K562 (cell line): ENCODE measurements around the gene AUNIP. TPM values are rescaled to one million over a fixed set of nuclear protein-coding genes. Genes with fewer than 3 reads are reported as not detected.
A peak's percentile ranks its signal among the peaks of the same experiment; 100 is the strongest.

Experiments
- ATAC-seq: fragments of 200-7000 bp; cut with Tn5 transposase; 3 replicates; pipeline ENCODE4 v1.9.1; 2020; ENCODE audit warnings: moderate library complexity
- BruUV-seq: library from RNA; stranded (reverse); fragments of 400-500 nt; replicated peaks from 2 replicates; lab custom pipeline; 2021; lab: Mats Ljungman, UMichigan
- CTCF ChIA-PET: fragments of 300-600 bp; formaldehyde crosslinking; extraction: SDS; loops from one replicate; lab custom pipeline; 2021; ENCODE audit warnings: low intra/inter-chr PET ratio; lab: Yijun Ruan, JAX
- POLR2A ChIA-PET: fragments of 300-600, 350-650 bp; sonication (Branson Sonifier 250); formaldehyde crosslinking; extraction: SDS; loops from one replicate; lab custom pipeline; 2021; ENCODE audit warnings: antibody characterized with exemption, inconsistent platforms; lab: Yijun Ruan, JAX
- DNase-seq, 4 experiments: peaks; one replicate each; pipeline versions ENCODE4 v3.0.0 to v3.0.0-alpha.2; 2011 to 2018; ENCODE audit warnings: low spot score in 3 of 4, mixed read lengths in 3 of 4; ENCODE audit errors: extremely low read depth in 1 of 4
- FAIRE-seq: peaks from 2 replicates; lab custom pipeline; 2011; peaks lifted over from hg19 to GRCh38; lab: Jason Lieb, UNC
- H2AFZ ChIP-seq: 2 replicates; pipeline ENCODE4 v1.6.0; 2011; ENCODE audit warnings: low read depth, low read length, control low read depth, inconsistent platforms
- H3K27ac ChIP-seq: fragments of 200-600 bp; 3 replicates; pipeline ENCODE4 v1.8.0; 2011; ENCODE audit warnings: low read depth, mild to moderate bottlenecking, control low read depth, inconsistent platforms, low read length, moderate library complexity, mixed read lengths; ENCODE audit errors: extremely low read depth
- H3K27me3 ChIP-seq, 2 experiments: fragments of 300-600 bp in 1 of 2; 2 replicates in 1 of 2; 3 replicates in 1 of 2; pipeline versions ENCODE4 v1.6.0 to v1.8.0; 2011; ENCODE audit warnings: inconsistent platforms in 2 of 2, low read length in 2 of 2, mild to moderate bottlenecking in 1 of 2, mixed read lengths in 1 of 2, moderate library complexity in 1 of 2; ENCODE audit not compliant: control insufficient read depth in 2 of 2, insufficient read depth in 2 of 2
- H3K36me3 ChIP-seq: fragments of 300-600 bp; 3 replicates; pipeline ENCODE4 v1.8.0; 2011; ENCODE audit warnings: mild to moderate bottlenecking, low read length, inconsistent platforms; ENCODE audit not compliant: control insufficient read depth, insufficient read depth
- H3K4me1 ChIP-seq, 2 experiments: fragments of 200-600 bp in 1 of 2; replicated peaks in 1 of 2; 2 replicates in 1 of 2; 3 replicates in 1 of 2; pipeline versions ENCODE4 v1.5.1 to v1.8.0; 2011; ENCODE audit warnings: inconsistent platforms in 2 of 2, low read length in 2 of 2, mild to moderate bottlenecking in 1 of 2, mixed read lengths in 1 of 2, moderate library complexity in 1 of 2; ENCODE audit not compliant: control insufficient read depth in 2 of 2, insufficient read depth in 2 of 2
- H3K4me2 ChIP-seq: 2 replicates; pipeline ENCODE4 v1.6.1; 2011; ENCODE audit warnings: low read length, control low read depth, inconsistent platforms, mixed read lengths; ENCODE audit not compliant: insufficient read depth
- H3K4me3 ChIP-seq: fragments of 200-600 bp; sonication (generic), shearing (Covaris generic); 2 replicates; pipeline ENCODE4 v1.5.1; 2016; ENCODE audit warnings: control low read depth, inconsistent platforms
- H3K79me2 ChIP-seq: fragments of 200-600 bp; 3 replicates; pipeline ENCODE4 v1.8.0; 2011; ENCODE audit warnings: low read length, inconsistent platforms; ENCODE audit not compliant: control insufficient read depth, insufficient read depth
- H3K9ac ChIP-seq, 2 experiments: 2 replicates each; pipeline versions ENCODE4 v1.6.0 to v1.6.1; 2011; ENCODE audit warnings: low read depth in 2 of 2, low read length in 2 of 2, control low read depth in 1 of 2, inconsistent platforms in 1 of 2, mild to moderate bottlenecking in 1 of 2, mixed read lengths in 1 of 2; ENCODE audit not compliant: insufficient read depth in 1 of 2
- H3K9me1 ChIP-seq: one replicate; pipeline ENCODE4 v1.6.0; 2011; ENCODE audit warnings: inconsistent platforms, mild to moderate bottlenecking, low read length, moderate library complexity; ENCODE audit not compliant: control insufficient read depth, insufficient read depth
- H3K9me3 ChIP-seq: replicated peaks from 2 replicates; pipeline ENCODE4 v1.5.1; 2011; ENCODE audit warnings: low read depth, low read length, inconsistent platforms; ENCODE audit not compliant: control insufficient read depth, insufficient read depth
- H4K20me1 ChIP-seq: replicated peaks from 2 replicates; pipeline ENCODE4 v1.6.1; 2011; ENCODE audit warnings: low read length, inconsistent platforms, mixed read lengths; ENCODE audit not compliant: control insufficient read depth, insufficient read depth
- ARID2 ChIP-seq: fragments of 450-650 bp; IDR thresholded peaks from 2 replicates; pipeline ENCODE4 v1.6.1; 2017; ENCODE audit warnings: antibody characterized with exemption, mild to moderate bottlenecking
- CBFA2T3 ChIP-seq: fragments of 450-650 bp; IDR thresholded peaks from 2 replicates; pipeline ENCODE4 v1.6.1; 2017
- CXXC5 ChIP-seq: fragments of 250-450 bp; sonication (Bioruptor Pico); IDR thresholded peaks from 2 replicates; pipeline ENCODE4 v1.8.0; 2022; ENCODE audit warnings: inconsistent platforms, mild to moderate bottlenecking, moderate library complexity
- DPF2 ChIP-seq: fragments of 450-650 bp; IDR thresholded peaks from 2 replicates; pipeline ENCODE4 v1.6.1; 2016
- EP400 ChIP-seq: fragments of 450-650 bp; IDR thresholded peaks from 2 replicates; pipeline ENCODE4 v1.6.1; 2017; ENCODE audit warnings: antibody characterized with exemption, mild to moderate bottlenecking, moderate library complexity
- GABPB1 ChIP-seq: sonication (generic); formaldehyde crosslinking; IDR thresholded peaks from 2 replicates; pipeline ENCODE4 v1.8.0; 2022; ENCODE audit warnings: mild to moderate bottlenecking, missing genetic modification reagents
- GTF2E2 ChIP-seq: fragments of 200-800 bp; sonication (Bioruptor generic); IDR thresholded peaks from 2 replicates; pipeline ENCODE4 v1.6.1; 2016; ENCODE audit warnings: missing genetic modification characterization, missing compliant biosample characterization
- IFI16 ChIP-seq: fragments of 250-450 bp; sonication (Bioruptor Pico); IDR thresholded peaks from 2 replicates; pipeline ENCODE4 v2.1.2; 2022; ENCODE audit warnings: mild to moderate bottlenecking, inconsistent platforms
- MAZ ChIP-seq, 2 experiments: fragments of 450-650 bp in 1 of 2; sonication (generic) in 1 of 2; formaldehyde crosslinking; IDR thresholded peaks in 1 of 2; conservative IDR thresholded peaks in 1 of 2; 2 replicates each; pipeline versions ENCODE4 v1.4.0 to v1.5.0; 2020; ENCODE audit warnings: mild to moderate bottlenecking in 1 of 2, missing genetic modification reagents in 1 of 2
- MTF1 ChIP-seq: fragments of 250-450 bp; sonication (Bioruptor Pico); IDR thresholded peaks from 2 replicates; pipeline ENCODE4 v1.9.0; 2021; ENCODE audit warnings: moderate library complexity, mild to moderate bottlenecking, inconsistent platforms, borderline replicate concordance
- NR3C1 ChIP-seq: sonication (generic); formaldehyde crosslinking; IDR thresholded peaks from 2 replicates; pipeline ENCODE4 v1.8.1; 2022; ENCODE audit warnings: missing genetic modification reagents
- PRPF4 ChIP-seq: fragments of 200-400 bp; formaldehyde crosslinking; IDR thresholded peaks from one replicate; pipeline ENCODE4 v1.6.1; 2017; ENCODE audit warnings: low read length, low read depth, mild to moderate bottlenecking; ENCODE audit not compliant: insufficient read depth, poor library complexity, severe bottlenecking
- SMARCA4 ChIP-seq: fragments of 450-650 bp; IDR thresholded peaks from 2 replicates; pipeline ENCODE4 v1.6.1; 2016
- ZFP36 ChIP-seq: fragments of 150-350 bp; IDR thresholded peaks from 2 replicates; pipeline ENCODE4 v1.6.1; 2018; ENCODE audit warnings: low read length, low read depth; ENCODE audit not compliant: partially characterized antibody
- ZNF282 ChIP-seq: sonication (generic); formaldehyde crosslinking; IDR thresholded peaks from 2 replicates; pipeline ENCODE4 v1.8.1; 2023; ENCODE audit warnings: missing genetic modification reagents
- WGBS: fragments of 100-300 bp; shearing (Covaris generic); methylation state at CpG from one replicate; pipeline ENCODE4 v1.1.6; 2016; ENCODE audit warnings: low coverage, mixed read lengths; ENCODE audit not compliant: insufficient coverage; ENCODE audit errors: missing lambda C conversion rate; 5-methylcytosine and 5-hydroxymethylcytosine counted together
- in situ Hi-C: fragments of 300-500 bp; cut with MboI; formaldehyde crosslinking; loops from 4 replicates; pipeline ENCODE4 v1.15.0; 2018; ENCODE audit warnings: inconsistent platforms, mixed read lengths
- intact Hi-C: fragments of 100-400 bp; cut with micrococcal nuclease; formaldehyde crosslinking; loops from 2 replicates; pipeline ENCODE4 v1.14.2; 2022
- polyA plus RNA-seq, 8 experiments: library from polyadenylated mRNA; depleted of rRNA in 4 of 8; stranded (reverse) in 5 of 8; unstranded in 3 of 8; fragments of >200 nt; fragmentation: Nextera tagmentation in 2 of 8; fragmentation: Illumina TruSeq in 1 of 8; extraction: Ambion mirVana in 2 of 8; extraction: Trizol in 1 of 8; gene quantifications; 2 replicates each; pipeline versions ENCODE4 v1.2.1 to v1.2.3, GENCODE V29; 2011 to 2014; ENCODE audit warnings: inconsistent platforms in 1 of 8, missing spikeins in 1 of 8
- total RNA-seq, 7 experiments: library from RNA; depleted of rRNA in 6 of 7; stranded (reverse); fragments of >200 nt in 6 of 7; fragmentation: Illumina TruSeq in 2 of 7; extraction: Trizol in 2 of 7; gene quantifications; 2 replicates each; pipeline versions ENCODE4 v1.2.1 to v1.2.3, GENCODE V29; 2011 to 2021; ENCODE audit warnings: low replicate concordance in 1 of 7
- TF ChIP-seq, protein P1 (sequence below): fragments of 450-650 bp; formaldehyde crosslinking; IDR thresholded peaks from 2 replicates; pipeline ENCODE4 v1.4.0; 2020; ENCODE audit warnings: mild to moderate bottlenecking, moderate library complexity
- TF ChIP-seq, protein P2 (sequence below), 2 experiments: fragments of 250-450 bp in 1 of 2; fragments of 450-650 bp in 1 of 2; sonication (Bioruptor Pico) in 1 of 2; IDR thresholded peaks; 2 replicates each; pipeline versions ENCODE4 v1.6.1 to v1.8.0; 2016 to 2021; ENCODE audit warnings: mild to moderate bottlenecking in 2 of 2, moderate library complexity in 2 of 2, missing compliant biosample characterization in 1 of 2, missing genetic modification characterization in 1 of 2
- TF ChIP-seq, protein P3 (sequence below): fragments of 250-450 bp; sonication (Bioruptor Pico); IDR thresholded peaks from 2 replicates; pipeline ENCODE4 v1.5.0; 2020; ENCODE audit warnings: mild to moderate bottlenecking

Gene AUNIP
- total and polyA plus RNA-seq, 9 of the 15 experiments (the other 6 are each of a cell fraction or from before 2014, with no cell fraction given) = 12.1 to 53.8 (median 47.1) TPM

DNA sequence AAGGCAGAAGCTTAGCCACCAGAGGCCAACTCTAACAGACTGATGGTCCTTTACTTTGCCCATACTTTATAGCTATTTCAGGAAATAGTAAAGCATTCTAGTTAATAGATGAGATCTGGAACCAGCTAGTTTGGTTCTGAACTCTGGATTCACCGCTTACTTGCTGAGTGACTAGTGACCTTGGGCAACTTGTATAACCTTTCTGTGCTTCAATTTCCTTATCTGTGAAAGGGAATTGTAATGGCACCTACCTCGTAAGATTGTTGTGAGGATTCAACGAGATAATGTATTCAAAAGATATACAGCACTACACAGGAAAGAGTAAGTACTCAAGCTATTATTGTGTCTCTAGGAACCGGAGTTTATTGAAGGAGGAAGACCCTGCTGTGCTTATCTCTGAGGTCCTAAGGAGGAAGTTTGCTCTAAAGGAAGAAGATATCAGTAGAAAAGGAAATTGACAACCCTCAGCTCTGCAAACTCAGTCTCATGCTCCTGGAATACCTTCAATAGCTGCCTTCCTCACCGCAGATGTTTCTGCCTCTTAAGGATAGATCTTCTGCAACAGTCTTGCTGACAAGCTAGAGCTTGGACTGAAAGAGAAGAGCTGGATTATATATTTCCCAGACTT, 27.6 kb downstream of the AUNIP start:
- intact Hi-C loops (no loop called here), in situ Hi-C loops (no loop called here)
- Histone ChIP-seq H3K27me3 (no peaks in the 10 kb centered on the region), H2AFZ (no peak overlapping the region), H3K9ac (no peak overlapping the region; a peak in 1 of 4 replicates), H3K4me1 (peaks cover 10 to 25% of the 10 kb centered on the region in 2 experiments; a peak in 4 of 5 replicates), H3K79me2 (peaks cover 40% of the 10 kb centered on the region), H3K9me3 (no peaks in the 10 kb centered on the region), H3K27ac (peak overlapping the region; percentile 31; the same call in 2 of the 3 replicates), H4K20me1 (peaks cover 12% of the 10 kb centered on the region; the same call in 1 of the 2 replicates), H3K4me3 (no peak overlapping the region), H3K4me2 (0 out of 2 replicates have a peak overlapping the region, but pooled peaks have one; percentile 5), H3K36me3 (peaks cover 98% of the 10 kb centered on the region), H3K9me1 (no peaks in the 10 kb centered on the region)
- POLR2A ChIA-PET = interaction anchor here (0.6 to 11.2 kb wide), 13 partner anchors 11 to 626 kb away, joined by 3 to 108 read pairs (median 3); partner anchors contain the start of genes MTFR1L and PAQR7
- DNase-seq (peak in 2 of 4 experiments; percentile 43 to 63), FAIRE-seq (peak; percentile 56), ATAC-seq (peak; percentile 43)
- CTCF ChIA-PET = interaction anchor here (0.6 kb wide), 1 partner anchor 11 kb away, joined by 3 read pairs; no protein-coding TSS in a partner anchor
- 13% methylated on average over 5 of the region's 5 CpGs for WGBS
- no TSS peak for BruUV-seq
- TF ChIP-seq ARID2 (no peak), SMARCA4 (peak; percentile 44; the same call in 1 of the 2 replicates), ZFP36 (peak; percentile 29), DPF2 (peak; percentile 47; the same call in 1 of the 2 replicates), EP400 (no peak), GTF2E2 (tag) (no peak), PRPF4 (no peak), CBFA2T3 (peak; percentile 45; the same call in 1 of the 2 replicates), MAZ (CRISPR knock-in tag; conservative IDR thresholded peaks at IDR 0.05 in 1 of 2, IDR thresholded peaks at IDR 0.05 in 1 of 2) (no peak), GABPB1 (CRISPR knock-in tag) (no peak), ZNF282 (CRISPR knock-in tag) (no peak), CXXC5 (CRISPR knock-in tag) (no peak), NR3C1 (no peak), IFI16 (CRISPR knock-in tag) (no peak), MTF1 (CRISPR knock-in tag) (no peak)
- TF ChIP-seq, protein P1, sequence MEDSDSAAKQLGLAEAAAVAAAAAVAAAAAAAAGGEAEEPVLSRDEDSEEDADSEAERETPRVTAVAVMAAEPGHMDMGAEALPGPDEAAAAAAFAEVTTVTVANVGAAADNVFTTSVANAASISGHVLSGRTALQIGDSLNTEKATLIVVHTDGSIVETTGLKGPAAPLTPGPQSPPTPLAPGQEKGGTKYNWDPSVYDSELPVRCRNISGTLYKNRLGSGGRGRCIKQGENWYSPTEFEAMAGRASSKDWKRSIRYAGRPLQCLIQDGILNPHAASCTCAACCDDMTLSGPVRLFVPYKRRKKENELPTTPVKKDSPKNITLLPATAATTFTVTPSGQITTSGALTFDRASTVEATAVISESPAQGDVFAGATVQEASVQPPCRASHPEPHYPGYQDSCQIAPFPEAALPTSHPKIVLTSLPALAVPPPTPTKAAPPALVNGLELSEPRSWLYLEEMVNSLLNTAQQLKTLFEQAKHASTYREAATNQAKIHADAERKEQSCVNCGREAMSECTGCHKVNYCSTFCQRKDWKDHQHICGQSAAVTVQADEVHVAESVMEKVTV (CRISPR knock-in tag) = no peak
- TF ChIP-seq, protein P2, sequence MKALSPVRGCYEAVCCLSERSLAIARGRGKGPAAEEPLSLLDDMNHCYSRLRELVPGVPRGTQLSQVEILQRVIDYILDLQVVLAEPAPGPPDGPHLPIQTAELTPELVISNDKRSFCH (CRISPR knock-in tag; IDR thresholded peaks at IDR 0.05) = no peak
- TF ChIP-seq, protein P2 (tag; IDR thresholded peaks at IDR 0.05) = no peak
- TF ChIP-seq, protein P3, sequence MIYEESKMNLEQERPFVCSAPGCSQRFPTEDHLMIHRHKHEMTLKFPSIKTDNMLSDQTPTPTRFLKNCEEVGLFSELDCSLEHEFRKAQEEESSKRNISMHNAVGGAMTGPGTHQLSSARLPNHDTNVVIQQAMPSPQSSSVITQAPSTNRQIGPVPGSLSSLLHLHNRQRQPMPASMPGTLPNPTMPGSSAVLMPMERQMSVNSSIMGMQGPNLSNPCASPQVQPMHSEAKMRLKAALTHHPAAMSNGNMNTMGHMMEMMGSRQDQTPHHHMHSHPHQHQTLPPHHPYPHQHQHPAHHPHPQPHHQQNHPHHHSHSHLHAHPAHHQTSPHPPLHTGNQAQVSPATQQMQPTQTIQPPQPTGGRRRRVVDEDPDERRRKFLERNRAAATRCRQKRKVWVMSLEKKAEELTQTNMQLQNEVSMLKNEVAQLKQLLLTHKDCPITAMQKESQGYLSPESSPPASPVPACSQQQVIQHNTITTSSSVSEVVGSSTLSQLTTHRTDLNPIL (CRISPR knock-in tag) = no peak
